ENCODE measurements around the gene ISG15. TPM values are rescaled to one million over a fixed set of nuclear protein-coding genes. Genes with fewer than 3 reads are reported as not detected.

Gene ISG15
- total and polyA plus RNA-seq, 9 of the 15 experiments (the other 6 are each of a cell fraction or from before 2014, with no cell fraction given), result 0.40 to 58.3 (median 12.2) TPM

GRCh38 chr1:1058088-1058905 lies 45.0 kb downstream of the ISG15 start (continued):
- no peak for TF ChIP-seq PCBP2 (IDR thresholded peaks at IDR 0.05; ENCODE audit: low read depth, low read length, poor library complexity, severe bottlenecking)
- TF ChIP-seq REST (IDR thresholded peaks at IDR 0.05; ENCODE audit: borderline replicate concordance), result no peak
- no peak for TF ChIP-seq REST (CRISPR knock-in tag; IDR thresholded peaks at IDR 0.05; ENCODE audit: low read depth)
- no peak for TF ChIP-seq TCF7L2 (IDR thresholded peaks at IDR 0.05; ENCODE audit: low read depth, low read length)
- TF ChIP-seq KDM5B (IDR thresholded peaks at IDR 0.05; ENCODE audit: insufficient replicate concordance, low read depth, low read length), result no peak
- TF ChIP-seq POLR2B (IDR thresholded peaks at IDR 0.05; ENCODE audit: low read depth, partially characterized antibody), result no peak
- no peak for TF ChIP-seq ZC3H4 (CRISPR knock-in tag; IDR thresholded peaks at IDR 0.05; ENCODE audit: borderline replicate concordance)
- no peak for TF ChIP-seq TEAD4 (IDR thresholded peaks at IDR 0.05; ENCODE audit: low read length)
- TF ChIP-seq TEAD4 (CRISPR knock-in tag; IDR thresholded peaks at IDR 0.05; ENCODE audit: borderline replicate concordance), result no peak
- no peak for TF ChIP-seq E2F5 (CRISPR knock-in tag; IDR thresholded peaks at IDR 0.05)
- TF ChIP-seq PBX2 (CRISPR knock-in tag; IDR thresholded peaks at IDR 0.05; ENCODE audit: low read depth), result no peak
- no peak for TF ChIP-seq PBX2 (tag; conservative IDR thresholded peaks at IDR 0.05; ENCODE audit: low read depth)
- no peak for TF ChIP-seq EP300 (IDR thresholded peaks at IDR 0.05; ENCODE audit: low read length)
- peak in 1 of 2 experiments; percentile 70; a peak in 1 of 4 replicates for TF ChIP-seq RCOR1 (IDR thresholded peaks at IDR 0.05; ENCODE audit: borderline replicate concordance in 1 of 2, low read depth in 2 of 2, low read length in 2 of 2)
- TF ChIP-seq ELF4 (CRISPR knock-in tag; IDR thresholded peaks at IDR 0.05), result no peak
- TF ChIP-seq STAT5A (IDR thresholded peaks at IDR 0.05; ENCODE audit: borderline replicate concordance, low read length), result no peak
